HepG2 (cell line): Measurements from ENCODE around the gene SMIM20. TPM values are rescaled to one million over a fixed set of nuclear protein-coding genes. Genes with fewer than 3 reads are reported as not detected.

Source experiments
- GFI1 ChIP-seq: sonication (generic); formaldehyde crosslinking; IDR thresholded peaks from 2 replicates; pipeline ENCODE4 v1.5.0; 2020; ENCODE audit warnings: missing genetic modification reagents, mild to moderate bottlenecking, borderline replicate concordance
- HOXA3 ChIP-seq: sonication (generic); formaldehyde crosslinking; IDR thresholded peaks from 2 replicates; pipeline ENCODE4 v1.5.0; 2020; ENCODE audit warnings: missing genetic modification reagents
- NR3C1 ChIP-seq: sonication (generic); formaldehyde crosslinking; IDR thresholded peaks from 2 replicates; pipeline ENCODE4 v1.4.0; 2020; ENCODE audit warnings: missing genetic modification reagents
- SIN3B ChIP-seq: fragments of 150-350 bp; IDR thresholded peaks from 2 replicates; pipeline ENCODE4 v1.6.1; 2014; ENCODE audit warnings: low read length
- SKI ChIP-seq: fragments of 450-650 bp; IDR thresholded peaks from one replicate; pipeline ENCODE4 v1.6.1; 2018; ENCODE audit warnings: mild to moderate bottlenecking; ENCODE audit not compliant: partially characterized antibody
- ZBTB4 ChIP-seq: sonication (generic); formaldehyde crosslinking; IDR thresholded peaks from 2 replicates; pipeline ENCODE4 v1.4.0; 2020; ENCODE audit warnings: missing genetic modification reagents, mild to moderate bottlenecking, borderline replicate concordance
- ZNF12 ChIP-seq: sonication (generic); formaldehyde crosslinking; IDR thresholded peaks from 2 replicates; pipeline ENCODE4 v1.5.0; 2020; ENCODE audit warnings: missing genetic modification reagents
- ZNF383 ChIP-seq: sonication (generic); formaldehyde crosslinking; IDR thresholded peaks from 2 replicates; pipeline ENCODE4 v1.4.0; 2020; ENCODE audit warnings: missing genetic modification reagents, mild to moderate bottlenecking, borderline replicate concordance
- ZNF501 ChIP-seq: sonication (generic); formaldehyde crosslinking; IDR thresholded peaks from 2 replicates; pipeline ENCODE4 v1.5.1; 2020; ENCODE audit warnings: mild to moderate bottlenecking, moderate library complexity, missing genetic modification reagents
- polyA plus RNA-seq, 8 experiments: library from polyadenylated mRNA; depleted of rRNA in 3 of 8; stranded (reverse) in 7 of 8; unstranded in 1 of 8; fragments of >200 nt; fragmentation: Illumina TruSeq in 4 of 8; extraction: Trizol in 4 of 8; gene quantifications; 2 replicates each; pipeline versions ENCODE4 v1.2.1 to v1.2.3, GENCODE V29; 2011 to 2016; ENCODE audit warnings: low read depth in 4 of 8, missing spikeins in 1 of 8, mixed read lengths in 1 of 8; ENCODE audit not compliant: insufficient read depth in 1 of 8
- total RNA-seq, 5 experiments: library from RNA; depleted of rRNA; stranded (reverse); fragments of >200 nt; fragmentation: Illumina TruSeq; extraction: Trizol; gene quantifications; 2 replicates each; pipeline ENCODE4 v1.2.3, GENCODE V29; 2016; ENCODE audit warnings: low read depth in 1 of 5
- TF ChIP-seq, protein P1 (sequence below): sonication (generic); formaldehyde crosslinking; IDR thresholded peaks from 2 replicates; pipeline ENCODE4 v1.5.0; 2020; ENCODE audit warnings: mild to moderate bottlenecking, missing genetic modification reagents, borderline replicate concordance
- TF ChIP-seq, protein P2 (sequence below): sonication (generic); formaldehyde crosslinking; IDR thresholded peaks from 2 replicates; pipeline ENCODE4 v1.4.0; 2020; ENCODE audit warnings: missing genetic modification reagents, borderline replicate concordance

SMIM20 gene
- total and polyA plus RNA-seq, 2 of the 13 experiments (the other 11 are each of a cell fraction or from before 2014, with no cell fraction given), result 26.3 to 30.2 TPM

DNA sequence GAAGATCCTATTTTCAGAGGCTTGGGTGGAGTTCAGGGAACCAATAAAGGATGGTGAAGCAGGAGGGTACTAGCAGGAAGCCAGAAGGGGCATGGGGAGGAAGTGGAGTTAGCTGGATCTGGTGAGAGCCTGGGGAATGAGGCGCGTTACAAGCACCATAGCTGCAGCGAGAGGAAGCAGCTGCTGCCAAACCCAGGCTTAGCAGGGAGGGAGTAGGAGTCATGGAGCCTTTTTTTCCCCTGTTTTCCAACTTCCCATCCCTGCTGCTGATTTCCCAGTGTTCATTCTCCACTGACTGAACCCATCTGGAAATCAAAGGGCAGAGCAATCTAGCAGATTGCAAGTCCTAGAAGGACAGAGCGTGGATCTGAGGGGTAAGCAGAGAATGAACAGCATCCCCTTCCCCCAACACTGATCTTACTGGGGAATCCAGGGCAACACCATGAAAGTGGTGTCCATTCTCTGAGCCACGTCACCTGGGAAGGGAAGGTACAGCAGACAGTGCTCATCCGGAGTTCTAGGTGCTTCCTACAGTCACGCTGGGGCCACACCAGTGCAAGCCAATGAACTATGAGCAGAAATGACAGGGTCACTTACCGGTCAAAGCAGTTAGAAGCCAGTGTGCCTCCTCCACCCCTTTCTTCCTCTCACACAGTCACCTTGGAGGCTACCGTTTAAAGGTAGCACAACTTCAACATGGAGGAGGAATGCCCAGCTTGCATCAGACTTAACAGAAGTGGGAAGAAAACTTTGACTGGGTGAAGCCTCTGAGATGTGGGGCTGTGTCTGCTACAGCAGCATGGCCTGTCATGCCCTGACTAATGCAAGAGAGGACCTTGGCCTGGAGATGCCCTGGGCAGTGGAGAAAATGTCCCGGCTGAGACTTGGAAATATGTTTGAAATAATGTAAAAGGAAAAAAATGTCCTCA lies 36.7 kb downstream of the SMIM20 start (continued):
- TF ChIP-seq, protein P1, sequence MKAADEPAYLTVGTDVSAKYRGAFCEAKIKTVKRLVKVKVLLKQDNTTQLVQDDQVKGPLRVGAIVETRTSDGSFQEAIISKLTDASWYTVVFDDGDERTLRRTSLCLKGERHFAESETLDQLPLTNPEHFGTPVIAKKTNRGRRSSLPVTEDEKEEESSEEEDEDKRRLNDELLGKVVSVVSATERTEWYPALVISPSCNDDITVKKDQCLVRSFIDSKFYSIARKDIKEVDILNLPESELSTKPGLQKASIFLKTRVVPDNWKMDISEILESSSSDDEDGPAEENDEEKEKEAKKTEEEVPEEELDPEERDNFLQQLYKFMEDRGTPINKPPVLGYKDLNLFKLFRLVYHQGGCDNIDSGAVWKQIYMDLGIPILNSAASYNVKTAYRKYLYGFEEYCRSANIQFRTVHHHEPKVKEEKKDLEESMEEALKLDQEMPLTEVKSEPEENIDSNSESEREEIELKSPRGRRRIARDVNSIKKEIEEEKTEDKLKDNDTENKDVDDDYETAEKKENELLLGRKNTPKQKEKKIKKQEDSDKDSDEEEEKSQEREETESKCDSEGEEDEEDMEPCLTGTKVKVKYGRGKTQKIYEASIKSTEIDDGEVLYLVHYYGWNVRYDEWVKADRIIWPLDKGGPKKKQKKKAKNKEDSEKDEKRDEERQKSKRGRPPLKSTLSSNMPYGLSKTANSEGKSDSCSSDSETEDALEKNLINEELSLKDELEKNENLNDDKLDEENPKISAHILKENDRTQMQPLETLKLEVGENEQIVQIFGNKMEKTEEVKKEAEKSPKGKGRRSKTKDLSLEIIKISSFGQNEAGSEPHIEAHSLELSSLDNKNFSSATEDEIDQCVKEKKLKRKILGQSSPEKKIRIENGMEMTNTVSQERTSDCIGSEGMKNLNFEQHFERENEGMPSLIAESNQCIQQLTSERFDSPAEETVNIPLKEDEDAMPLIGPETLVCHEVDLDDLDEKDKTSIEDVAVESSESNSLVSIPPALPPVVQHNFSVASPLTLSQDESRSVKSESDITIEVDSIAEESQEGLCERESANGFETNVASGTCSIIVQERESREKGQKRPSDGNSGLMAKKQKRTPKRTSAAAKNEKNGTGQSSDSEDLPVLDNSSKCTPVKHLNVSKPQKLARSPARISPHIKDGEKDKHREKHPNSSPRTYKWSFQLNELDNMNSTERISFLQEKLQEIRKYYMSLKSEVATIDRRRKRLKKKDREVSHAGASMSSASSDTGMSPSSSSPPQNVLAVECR (CRISPR knock-in tag), result 0 out of 2 replicates have a peak, but pooled peaks have one; percentile 14
- TF ChIP-seq, protein P2, sequence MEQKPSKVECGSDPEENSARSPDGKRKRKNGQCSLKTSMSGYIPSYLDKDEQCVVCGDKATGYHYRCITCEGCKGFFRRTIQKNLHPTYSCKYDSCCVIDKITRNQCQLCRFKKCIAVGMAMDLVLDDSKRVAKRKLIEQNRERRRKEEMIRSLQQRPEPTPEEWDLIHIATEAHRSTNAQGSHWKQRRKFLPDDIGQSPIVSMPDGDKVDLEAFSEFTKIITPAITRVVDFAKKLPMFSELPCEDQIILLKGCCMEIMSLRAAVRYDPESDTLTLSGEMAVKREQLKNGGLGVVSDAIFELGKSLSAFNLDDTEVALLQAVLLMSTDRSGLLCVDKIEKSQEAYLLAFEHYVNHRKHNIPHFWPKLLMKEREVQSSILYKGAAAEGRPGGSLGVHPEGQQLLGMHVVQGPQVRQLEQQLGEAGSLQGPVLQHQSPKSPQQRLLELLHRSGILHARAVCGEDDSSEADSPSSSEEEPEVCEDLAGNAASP (CRISPR knock-in tag), result no peak
- TF ChIP-seq ZNF12 (CRISPR knock-in tag) (peak; percentile 100), GFI1 (CRISPR knock-in tag) (no peak), ZBTB4 (0 out of 2 replicates have a peak, but pooled peaks have one; percentile 25), NR3C1 (CRISPR knock-in tag) (no peak), ZNF383 (CRISPR knock-in tag) (no peak), HOXA3 (CRISPR knock-in tag) (peak; percentile 17; the same call in 1 of the 2 replicates), ZNF501 (CRISPR knock-in tag) (no peak), SKI (no peak), SIN3B (no peak)
- TF ChIP-seq, all 625 proteins: peak for 17
